Measurements from ENCODE around the gene ATM.
"Not testable (repeated sequence)": the region's sequence is repeated elsewhere in the genome, so short reads cannot be mapped to it uniquely, and the experiment has no call there.

ATM gene

DNA sequence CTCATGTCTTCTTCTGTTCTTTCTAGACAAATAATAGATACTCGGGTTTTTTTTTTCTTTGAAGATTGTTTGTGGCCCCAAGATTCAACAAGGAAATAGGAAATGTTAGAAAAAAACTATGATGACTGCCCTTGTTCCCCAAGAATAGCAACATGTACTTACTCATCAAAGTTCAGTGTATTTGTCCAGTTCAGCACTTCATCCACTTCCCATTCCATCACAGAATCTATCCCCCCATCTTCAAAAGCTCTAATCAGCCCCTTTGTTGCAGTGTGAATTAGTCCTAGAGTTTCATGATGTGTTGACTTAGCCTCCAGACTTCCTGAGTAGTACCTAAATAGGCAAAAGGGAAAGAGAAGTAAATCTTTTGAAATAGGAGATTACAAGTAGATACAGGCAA is 170.2 kb downstream of the ATM start:
- no peak for DNase-seq

- DNase-seq, result no peak
These were observed 171.9 kb downstream of the ATM start for GRCh38 chr11:108394744-108395284.

GRCh38 chr11:108396672-108397071 is 173.8 kb downstream of the ATM start:
- DNase-seq, result not testable (repeated sequence)

GRCh38 chr11:108398439-108398838 is 175.6 kb downstream of the ATM start:
- no peak for DNase-seq

GRCh38 chr11:108402241-108402640 is 179.4 kb downstream of the ATM start:
- DNase-seq, result no peak

GRCh38 chr11:108403052-108403451 is 180.2 kb downstream of the ATM start:
- DNase-seq, result no peak

DNA sequence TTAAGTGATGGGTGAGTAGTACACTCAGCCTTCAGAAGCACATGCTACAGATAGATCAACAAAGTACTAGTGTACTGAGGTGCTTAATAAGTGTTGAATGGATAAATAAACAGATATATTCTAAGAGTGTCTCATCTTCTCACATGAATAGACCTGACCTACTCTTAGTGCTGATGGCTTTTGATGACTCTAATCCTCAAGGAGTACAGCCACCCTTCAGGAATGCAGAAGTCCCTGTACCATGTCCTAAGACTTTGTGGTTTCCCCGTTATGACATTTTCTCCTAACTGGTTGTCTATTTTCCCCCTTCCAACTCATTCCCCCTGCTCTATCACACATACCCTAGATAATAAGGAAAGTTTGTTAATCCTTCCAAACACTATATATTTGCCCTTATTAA is 182.8 kb downstream of the ATM start:
- no peak for DNase-seq

DNA sequence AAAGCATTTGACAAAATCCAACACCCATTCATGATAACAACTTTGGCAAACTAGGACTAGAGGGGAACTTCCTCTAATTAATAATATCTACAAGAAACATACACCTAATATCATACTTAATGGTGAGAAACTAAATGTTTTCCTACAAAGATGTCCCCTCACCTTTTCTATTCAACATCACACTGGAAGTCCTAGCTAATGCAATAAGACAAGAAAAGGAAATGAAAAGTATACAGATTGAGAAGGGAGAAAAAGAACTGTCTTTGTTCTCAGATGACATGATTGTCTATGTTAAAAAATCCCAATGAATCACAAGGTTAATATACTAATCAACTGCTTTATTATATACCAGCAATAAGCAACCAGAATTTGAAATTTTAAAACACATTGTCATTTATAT is 192.1 kb downstream of the ATM start:
- DNase-seq, result no peak

GRCh38 chr11:108417551-108417950 is 194.7 kb downstream of the ATM start:
- not testable (repeated sequence) for DNase-seq

Measured in SW 1271 (cell line).